ENCODE results near the gene BMPR1A.

Gene BMPR1A

GRCh38 chr10:86968271-86968993, 212.0 kb downstream of the BMPR1A start, which contains the start of gene ADIRF:
ADIRF (plus strand) TSS chr10:86968482; CDS start chr10:86968545, 63 bp downstream.
- Histone ChIP-seq H3K4me1 (peaks cover 29 to 77% (median 49%) of the 10 kb centered on the region in 10 experiments), H3K4me3 (no peak within 1 kb of the TSS), H3K9ac (no peak within 1 kb of the TSS), H3K27ac (no peak within 1 kb of the TSS), H3K9me3 (replicated peaks in 1 of 11) (peaks cover 0 to 8% (median 0%) of the 10 kb centered on the region in 11 experiments; a peak in 2 of 22 replicates), H4K20me1 (no peaks in the 10 kb centered on the region), H3K27me3 (peaks cover 23 to 48% (median 45%) of the 10 kb centered on the region in 11 experiments), H3K36me3 (no peaks in the 10 kb centered on the region), H3K4me2 (peak within 1 kb of the TSS in 6 of 11 experiments; percentile 3 to 95 (median 73); a peak in 6 of 22 replicates)
- TF ChIP-seq Cebpa-rat (IDR thresholded peaks at IDR 0.05) = no peak

- peaks cover 24 to 72% (median 44%) of the 10 kb centered on the region in 10 experiments for H3K4me1 ChIP-seq
- H3K36me3 ChIP-seq = no peaks in the 10 kb centered on the region
- H4K20me1 ChIP-seq = no peaks in the 10 kb centered on the region
- H3K9me3 ChIP-seq (replicated peaks in 1 of 11) = peaks cover 0 to 8% (median 0%) of the 10 kb centered on the region in 11 experiments; a peak in 2 of 22 replicates
- TF ChIP-seq Cebpa-rat (IDR thresholded peaks at IDR 0.05) = no peak
- H3K9ac ChIP-seq = no peak overlapping the region
- H3K4me3 ChIP-seq = no peak overlapping the region
- no peak overlapping the region for H3K27ac ChIP-seq
- H3K4me2 ChIP-seq = peak overlapping the region in 3 of 11 experiments; percentile 91 to 95 (median 95); a peak in 6 of 22 replicates
- H3K27me3 ChIP-seq = peaks cover 23 to 48% (median 45%) of the 10 kb centered on the region in 11 experiments
Measured at GRCh38 chr10:86968994-86969355, 212.6 kb downstream of the BMPR1A start.

GRCh38 chr10:86969421-86970041, 213.1 kb downstream of the BMPR1A start:
- peaks cover 0 to 8% (median 0%) of the 10 kb centered on the region in 11 experiments; a peak in 2 of 22 replicates for H3K9me3 ChIP-seq (replicated peaks in 1 of 11)
- peak overlapping the region in 2 of 10 experiments; percentile 59 to 64; a peak in 2 of 20 replicates for H3K4me3 ChIP-seq
- peak overlapping the region in 6 of 11 experiments; percentile 81 to 95 (median 90); a peak in 10 of 22 replicates for H3K4me2 ChIP-seq
- H3K9ac ChIP-seq = peak overlapping the region in 1 of 11 experiments; percentile 93; a peak in 2 of 22 replicates
- no peak for TF ChIP-seq Cebpa-rat (IDR thresholded peaks at IDR 0.05)
- peaks cover 23 to 48% (median 45%) of the 10 kb centered on the region in 11 experiments for H3K27me3 ChIP-seq
- no peak overlapping the region; a peak in 1 of 22 replicates for H3K27ac ChIP-seq
- peaks cover 19 to 68% (median 39%) of the 10 kb centered on the region in 10 experiments for H3K4me1 ChIP-seq
- no peaks in the 10 kb centered on the region for H3K36me3 ChIP-seq
- H4K20me1 ChIP-seq = no peaks in the 10 kb centered on the region

- peaks cover 0 to 8% (median 0%) of the 10 kb centered on the region in 11 experiments; a peak in 2 of 22 replicates for H3K9me3 ChIP-seq (replicated peaks in 1 of 11)
- peak overlapping the region; percentile 51 to 95 (median 71) for H3K27ac ChIP-seq
- H3K36me3 ChIP-seq = no peaks in the 10 kb centered on the region
- H4K20me1 ChIP-seq = no peaks in the 10 kb centered on the region
- H3K4me3 ChIP-seq = peak overlapping the region; percentile 50 to 70 (median 59)
- peak overlapping the region; percentile 72 to 95 (median 86) for H3K4me2 ChIP-seq
- H3K27me3 ChIP-seq = peaks cover 23 to 48% (median 45%) of the 10 kb centered on the region in 11 experiments
- no peak for TF ChIP-seq Cebpa-rat (IDR thresholded peaks at IDR 0.05)
- peak overlapping the region; percentile 56 to 95 (median 76) for H3K9ac ChIP-seq
- H3K4me1 ChIP-seq = peaks cover 17 to 66% (median 37%) of the 10 kb centered on the region in 10 experiments
Measured at GRCh38 chr10:86970162-86970981, 214.0 kb downstream of the BMPR1A start.

- H3K27ac ChIP-seq = peak overlapping the region; percentile 51 to 95 (median 71)
- H4K20me1 ChIP-seq = no peaks in the 10 kb centered on the region
- H3K4me3 ChIP-seq = peak overlapping the region; percentile 50 to 70 (median 59)
- H3K9ac ChIP-seq = peak overlapping the region; percentile 56 to 95 (median 76)
- H3K36me3 ChIP-seq = no peaks in the 10 kb centered on the region
- peaks cover 23 to 48% (median 45%) of the 10 kb centered on the region in 11 experiments for H3K27me3 ChIP-seq
- peak overlapping the region; percentile 72 to 95 (median 86) for H3K4me2 ChIP-seq
- TF ChIP-seq Cebpa-rat (IDR thresholded peaks at IDR 0.05) = no peak
- H3K9me3 ChIP-seq (replicated peaks in 1 of 11) = peaks cover 0 to 8% (median 0%) of the 10 kb centered on the region in 11 experiments; a peak in 2 of 22 replicates
- peaks cover 17 to 61% (median 36%) of the 10 kb centered on the region in 10 experiments for H3K4me1 ChIP-seq
Measured at GRCh38 chr10:86970982-86971231, 214.5 kb downstream of the BMPR1A start.

DNA sequence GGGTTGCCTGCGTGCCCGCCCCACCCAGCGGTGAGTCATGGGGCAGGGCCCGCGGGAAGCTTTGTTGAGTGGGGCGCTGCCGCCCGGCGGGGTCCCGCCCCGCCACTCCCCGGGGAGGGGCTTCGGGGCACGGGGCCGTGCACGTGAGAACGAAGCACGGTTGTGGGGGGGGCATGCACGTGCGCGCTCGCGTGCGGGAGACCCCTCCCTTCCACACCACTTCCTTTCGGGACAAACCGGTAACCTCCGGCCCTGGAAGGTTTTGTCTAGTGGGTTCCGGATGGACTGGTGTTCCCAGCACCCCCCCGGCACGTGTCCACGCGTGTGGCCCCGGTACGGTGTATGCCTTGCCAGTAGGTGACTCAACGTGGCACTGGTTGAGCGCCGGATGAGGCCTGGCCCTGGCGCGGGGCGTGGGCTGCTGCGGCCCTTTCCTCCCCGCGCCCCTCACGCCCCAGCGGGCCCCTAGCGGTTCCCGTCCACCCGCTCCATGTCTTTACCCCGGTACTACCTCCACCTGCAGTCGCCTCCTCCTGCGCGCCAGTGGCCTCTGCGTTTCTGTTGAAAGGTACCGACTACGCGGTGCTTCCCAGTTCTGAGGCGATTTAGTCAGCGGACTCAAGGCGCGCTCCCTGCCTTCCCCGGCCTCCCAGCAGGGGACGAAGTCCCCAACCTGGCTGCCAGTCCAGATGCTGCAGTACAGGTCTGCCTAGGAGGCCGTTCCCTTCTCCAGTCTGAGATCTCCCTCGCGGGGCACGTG, 215.0 kb downstream of the BMPR1A start:
- peaks cover 14 to 56% (median 31%) of the 10 kb centered on the region in 10 experiments for H3K4me1 ChIP-seq
- no peaks in the 10 kb centered on the region for H4K20me1 ChIP-seq
- no peak for TF ChIP-seq Cebpa-rat (IDR thresholded peaks at IDR 0.05)
- H3K27ac ChIP-seq = peak overlapping the region; percentile 51 to 95 (median 71)
- peaks cover 0 to 8% (median 0%) of the 10 kb centered on the region in 11 experiments; a peak in 2 of 22 replicates for H3K9me3 ChIP-seq (replicated peaks in 1 of 11)
- peak overlapping the region; percentile 56 to 95 (median 76); a peak in 21 of 22 replicates for H3K9ac ChIP-seq
- H3K27me3 ChIP-seq = peaks cover 23 to 48% (median 45%) of the 10 kb centered on the region in 11 experiments
- H3K36me3 ChIP-seq = no peaks in the 10 kb centered on the region
- H3K4me3 ChIP-seq = peak overlapping the region; percentile 50 to 70 (median 59)
- H3K4me2 ChIP-seq = peak overlapping the region; percentile 72 to 95 (median 86)

- H3K36me3 ChIP-seq = no peaks in the 10 kb centered on the region
- no peak overlapping the region for H3K4me2 ChIP-seq
- H3K9ac ChIP-seq = no peak overlapping the region
- no peak for TF ChIP-seq Cebpa-rat (IDR thresholded peaks at IDR 0.05)
- H4K20me1 ChIP-seq = no peaks in the 10 kb centered on the region
- no peak overlapping the region for H3K4me3 ChIP-seq
- no peak overlapping the region for H3K27ac ChIP-seq
- peaks cover 0 to 8% (median 0%) of the 10 kb centered on the region in 11 experiments; a peak in 2 of 22 replicates for H3K9me3 ChIP-seq (replicated peaks in 1 of 11)
- peaks cover 13 to 42% (median 25%) of the 10 kb centered on the region in 10 experiments for H3K4me1 ChIP-seq
- peaks cover 19 to 42% (median 39%) of the 10 kb centered on the region in 11 experiments for H3K27me3 ChIP-seq
Measured at GRCh38 chr10:86972613-86973380, 216.4 kb downstream of the BMPR1A start.
